ENCODE data around the gene RUNDC3A.
A peak's percentile ranks its signal among the peaks of the same experiment; 100 is the strongest.
"Not testable (repeated sequence)": the region's sequence is repeated elsewhere in the genome, so short reads cannot be mapped to it uniquely, and the experiment has no call there.

The RUNDC3A gene

DNA sequence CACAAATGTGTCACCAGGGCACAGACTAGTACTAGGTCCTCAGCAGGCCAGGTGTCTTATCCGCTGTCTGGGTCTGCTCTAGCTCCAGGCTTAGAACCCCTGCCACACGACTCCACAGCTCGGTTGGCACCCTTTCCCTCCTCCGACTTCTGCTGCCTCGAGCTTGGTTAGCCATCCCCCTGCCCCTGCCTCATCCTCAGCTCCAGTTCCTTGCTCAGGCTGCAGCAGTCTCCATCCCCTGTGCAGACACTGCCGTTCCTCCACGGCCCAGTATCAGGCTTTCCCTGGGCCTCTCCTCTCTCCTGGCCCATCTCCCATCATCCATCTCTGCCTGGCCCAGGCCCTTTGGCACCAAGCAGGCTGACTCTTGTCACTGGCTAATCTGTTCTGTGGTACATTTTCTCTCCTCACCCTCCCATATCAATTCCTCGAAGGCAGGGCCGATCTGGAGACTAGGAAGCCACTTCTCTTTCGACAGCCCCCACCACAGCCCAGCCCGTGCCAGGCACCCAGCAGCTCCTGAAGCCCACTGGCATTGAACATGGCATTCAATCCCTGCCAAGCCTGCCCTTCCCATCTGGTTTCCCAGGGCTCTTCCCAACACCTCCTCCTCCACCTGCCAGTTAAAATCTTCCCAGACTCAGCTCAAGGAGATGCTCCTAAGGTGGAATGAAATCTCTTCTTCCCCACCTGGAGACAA is 35.3 kb downstream of the RUNDC3A start:
- TF ChIP-seq, protein P1, sequence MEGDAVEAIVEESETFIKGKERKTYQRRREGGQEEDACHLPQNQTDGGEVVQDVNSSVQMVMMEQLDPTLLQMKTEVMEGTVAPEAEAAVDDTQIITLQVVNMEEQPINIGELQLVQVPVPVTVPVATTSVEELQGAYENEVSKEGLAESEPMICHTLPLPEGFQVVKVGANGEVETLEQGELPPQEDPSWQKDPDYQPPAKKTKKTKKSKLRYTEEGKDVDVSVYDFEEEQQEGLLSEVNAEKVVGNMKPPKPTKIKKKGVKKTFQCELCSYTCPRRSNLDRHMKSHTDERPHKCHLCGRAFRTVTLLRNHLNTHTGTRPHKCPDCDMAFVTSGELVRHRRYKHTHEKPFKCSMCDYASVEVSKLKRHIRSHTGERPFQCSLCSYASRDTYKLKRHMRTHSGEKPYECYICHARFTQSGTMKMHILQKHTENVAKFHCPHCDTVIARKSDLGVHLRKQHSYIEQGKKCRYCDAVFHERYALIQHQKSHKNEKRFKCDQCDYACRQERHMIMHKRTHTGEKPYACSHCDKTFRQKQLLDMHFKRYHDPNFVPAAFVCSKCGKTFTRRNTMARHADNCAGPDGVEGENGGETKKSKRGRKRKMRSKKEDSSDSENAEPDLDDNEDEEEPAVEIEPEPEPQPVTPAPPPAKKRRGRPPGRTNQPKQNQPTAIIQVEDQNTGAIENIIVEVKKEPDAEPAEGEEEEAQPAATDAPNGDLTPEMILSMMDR (IDR thresholded peaks at IDR 0.05; ENCODE audit: poor library complexity, severe bottlenecking), result no peak
- no peak overlapping the region for H3K27ac ChIP-seq (ENCODE audit: poor library complexity, severe bottlenecking)
- ATAC-seq (ENCODE audit: low read depth), result no peak

DNA sequence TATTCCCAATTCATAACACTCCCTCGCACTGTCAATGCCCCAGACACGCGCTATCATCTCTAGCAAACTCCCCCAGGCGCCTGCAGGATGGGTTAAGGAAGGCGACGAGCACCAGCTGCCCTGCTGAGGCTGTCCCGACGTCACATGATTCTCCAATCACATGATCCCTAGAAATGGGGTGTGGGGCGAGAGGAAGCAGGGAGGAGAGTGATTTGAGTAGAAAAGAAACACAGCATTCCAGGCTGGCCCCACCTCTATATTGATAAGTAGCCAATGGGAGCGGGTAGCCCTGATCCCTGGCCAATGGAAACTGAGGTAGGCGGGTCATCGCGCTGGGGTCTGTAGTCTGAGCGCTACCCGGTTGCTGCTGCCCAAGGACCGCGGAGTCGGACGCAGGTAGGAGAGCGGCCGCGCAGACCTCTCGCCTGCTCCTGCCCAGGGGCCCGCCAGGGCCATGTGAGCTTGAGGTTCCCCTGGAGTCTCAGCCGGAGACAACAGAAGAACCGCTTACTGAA is 36.6 kb downstream of the RUNDC3A start, which contains the start of gene GRN:
TSS of gene GRN (plus strand) at position 364 of the 515 bp plus-strand sequence. CDS start 3,863 bp downstream, outside the sequence.
- H3K9me3 ChIP-seq (ENCODE audit: severe bottlenecking), result no peaks in the 10 kb centered on the region
- DNase-seq (ENCODE audit: low spot score), result peak; percentile 96
- TF ChIP-seq, protein P1 (IDR thresholded peaks at IDR 0.05; ENCODE audit: poor library complexity, severe bottlenecking), result no peak
- H3K4me3 ChIP-seq (ENCODE audit: severe bottlenecking), result peak within 1 kb of the TSS; percentile 68
- no peaks in the 10 kb centered on the region for H3K27me3 ChIP-seq (ENCODE audit: insufficient read depth, poor library complexity, severe bottlenecking)
- peaks cover 19% of the 10 kb centered on the region for H3K4me1 ChIP-seq (ENCODE audit: insufficient read depth, poor library complexity, severe bottlenecking)
- H3K36me3 ChIP-seq (ENCODE audit: low read depth), result 0 out of 2 replicates have a peak, but pooled peaks cover 3% of the 10 kb centered on the region
- peak; percentile 96 for ATAC-seq (ENCODE audit: low read depth)
- peak within 1 kb of the TSS; percentile 61 for H3K27ac ChIP-seq (ENCODE audit: poor library complexity, severe bottlenecking)

More for the DNA sequence above, 35.3 kb downstream of the RUNDC3A start:
- Histone ChIP-seq H3K4me3 (ENCODE audit: severe bottlenecking) (no peak overlapping the region), H3K36me3 (ENCODE audit: low read depth) (no peaks in the 10 kb centered on the region), H3K9me3 (ENCODE audit: severe bottlenecking) (no peaks in the 10 kb centered on the region), H3K27me3 (ENCODE audit: insufficient read depth, poor library complexity, severe bottlenecking) (no peaks in the 10 kb centered on the region), H3K4me1 (ENCODE audit: insufficient read depth, poor library complexity, severe bottlenecking) (peaks cover 16% of the 10 kb centered on the region)
- no peak for DNase-seq (ENCODE audit: low spot score)

DNA sequence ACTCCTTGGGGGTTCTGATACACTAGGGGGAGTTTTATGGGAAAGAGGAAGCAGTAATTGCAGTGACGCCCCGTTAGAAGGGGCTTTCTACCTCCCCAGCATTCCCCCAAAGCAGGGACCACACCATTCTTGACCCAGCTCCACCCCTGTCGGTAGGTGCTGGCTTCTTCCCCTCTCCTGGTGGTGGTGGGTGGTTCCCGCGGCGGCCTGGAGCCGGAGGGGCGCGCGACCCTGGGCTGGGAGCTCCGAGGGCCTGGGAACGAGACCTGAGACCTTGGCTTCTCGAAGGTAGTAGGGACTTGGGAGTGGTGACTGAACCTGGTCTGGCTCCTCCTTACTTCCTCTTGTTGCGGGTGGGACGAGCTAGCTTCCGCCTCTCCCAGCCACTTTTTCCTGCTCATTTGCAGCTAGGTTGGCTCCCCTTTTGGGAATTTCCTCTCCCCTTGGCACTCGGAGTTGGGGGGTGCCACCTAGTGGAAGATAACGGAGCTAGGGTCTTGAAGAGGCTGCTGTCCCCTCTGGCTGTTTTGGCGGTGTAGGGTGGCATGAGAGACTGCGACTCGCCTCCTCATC is 37.1 kb downstream of the RUNDC3A start:
- Histone ChIP-seq H3K36me3 (ENCODE audit: low read depth) (0 out of 2 replicates have a peak, but pooled peaks cover 5% of the 10 kb centered on the region), H3K27me3 (ENCODE audit: insufficient read depth, poor library complexity, severe bottlenecking) (no peaks in the 10 kb centered on the region), H3K4me3 (ENCODE audit: severe bottlenecking) (peak overlapping the region; percentile 68), H3K4me1 (ENCODE audit: insufficient read depth, poor library complexity, severe bottlenecking) (peaks cover 19% of the 10 kb centered on the region), H3K27ac (ENCODE audit: poor library complexity, severe bottlenecking) (peak overlapping the region; percentile 61), H3K9me3 (ENCODE audit: severe bottlenecking) (no peaks in the 10 kb centered on the region)
- DNase-seq (ENCODE audit: low spot score) (no peak), ATAC-seq (ENCODE audit: low read depth) (peak; percentile 15)
- TF ChIP-seq, protein P1 (IDR thresholded peaks at IDR 0.05; ENCODE audit: poor library complexity, severe bottlenecking), result peak; percentile 71

DNA sequence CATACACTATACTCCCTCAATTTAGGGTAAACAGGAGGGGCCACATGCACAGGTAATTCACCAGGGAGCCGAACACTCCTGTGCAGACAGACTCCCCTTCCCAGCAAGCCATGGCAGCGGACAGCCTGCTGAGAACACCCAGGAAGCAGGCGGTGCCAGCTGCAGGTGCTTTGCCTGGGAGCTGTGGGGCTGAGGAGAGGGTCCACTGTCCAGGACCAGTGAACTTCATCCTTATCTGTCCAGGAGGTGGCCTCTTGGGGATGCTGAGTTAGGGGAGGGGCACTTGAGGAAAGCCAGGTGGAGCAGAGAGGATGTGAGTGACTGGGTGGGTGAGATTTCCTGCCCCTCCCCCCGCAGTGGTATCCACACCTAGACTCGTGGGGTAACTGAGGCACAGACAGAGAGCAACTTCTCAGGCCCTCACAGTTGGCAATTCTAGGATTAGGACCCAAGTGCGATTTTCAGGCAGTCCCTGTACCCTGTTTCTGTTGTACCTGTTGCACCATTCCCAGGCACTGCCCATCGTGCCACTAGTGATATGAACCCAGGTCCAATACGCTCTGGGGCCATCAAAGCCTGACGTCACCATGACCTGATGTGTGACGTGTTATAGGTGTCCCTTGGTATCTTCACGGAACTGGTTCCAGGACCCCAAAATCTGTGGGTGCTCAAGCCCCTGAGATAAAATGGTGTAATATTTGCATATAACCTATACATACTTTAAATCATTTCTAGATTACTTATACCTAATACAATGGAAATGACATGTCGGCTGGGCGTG is 37.9 kb downstream of the RUNDC3A start:
- ATAC-seq (ENCODE audit: low read depth) (no peak), DNase-seq (ENCODE audit: low spot score) (no peak)
- Histone ChIP-seq H3K36me3 (ENCODE audit: low read depth) (peaks cover 12% of the 10 kb centered on the region; the same call in 1 of the 2 replicates), H3K27ac (ENCODE audit: poor library complexity, severe bottlenecking) (peak overlapping the region; percentile 61), H3K9me3 (ENCODE audit: severe bottlenecking) (no peaks in the 10 kb centered on the region), H3K27me3 (ENCODE audit: insufficient read depth, poor library complexity, severe bottlenecking) (no peaks in the 10 kb centered on the region), H3K4me1 (ENCODE audit: insufficient read depth, poor library complexity, severe bottlenecking) (peaks cover 19% of the 10 kb centered on the region), H3K4me3 (ENCODE audit: severe bottlenecking) (peak overlapping the region; percentile 68)
- TF ChIP-seq, protein P1 (IDR thresholded peaks at IDR 0.05; ENCODE audit: poor library complexity, severe bottlenecking), result peak; percentile 49

DNA sequence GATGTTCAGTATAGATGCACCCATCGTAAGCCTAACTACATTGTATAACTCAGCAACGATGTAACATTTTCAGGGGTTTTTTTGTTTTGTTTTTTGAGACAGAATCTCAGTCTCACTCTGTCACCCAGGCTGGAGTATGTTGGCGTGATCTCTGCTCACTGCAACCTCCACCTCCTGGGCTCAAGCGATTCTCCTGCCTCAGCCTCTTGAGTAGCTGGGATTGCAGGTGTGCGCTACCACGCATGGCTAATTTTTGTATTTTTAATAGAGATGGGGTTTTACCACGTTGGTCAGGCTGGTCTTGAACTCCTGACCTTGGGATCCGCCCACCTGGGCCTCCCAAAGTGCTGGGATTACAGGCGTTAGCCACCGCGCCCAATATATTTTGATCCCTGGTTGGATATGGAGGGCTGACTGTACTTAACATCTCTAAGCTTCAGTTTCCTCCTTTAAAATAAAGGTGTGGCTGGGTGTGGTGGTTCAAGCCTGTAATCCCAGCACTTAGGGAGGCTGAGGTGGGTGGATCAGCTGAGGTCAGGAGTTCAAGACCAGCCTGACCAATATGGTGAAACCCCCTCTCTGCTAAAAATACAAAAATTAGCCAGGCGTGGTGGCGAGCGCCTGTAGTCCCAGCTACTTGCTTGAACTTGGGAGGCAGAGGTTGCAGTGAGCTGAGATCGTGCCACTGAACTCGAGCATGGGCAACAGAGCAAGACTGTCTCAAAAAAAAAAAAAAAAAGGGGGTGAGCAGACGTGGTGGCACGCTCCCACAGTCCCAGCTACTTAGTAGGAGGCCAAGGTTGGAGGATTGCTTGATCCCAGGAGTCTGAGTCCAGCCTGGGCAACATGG is 39.0 kb downstream of the RUNDC3A start:
- H3K4me1 ChIP-seq (ENCODE audit: insufficient read depth, poor library complexity, severe bottlenecking), result peaks cover 19% of the 10 kb centered on the region
- H3K27ac ChIP-seq (ENCODE audit: poor library complexity, severe bottlenecking), result peak overlapping the region; percentile 52
- not testable (repeated sequence) for H3K27me3 ChIP-seq (ENCODE audit: insufficient read depth, poor library complexity, severe bottlenecking); DNase-seq (ENCODE audit: low spot score); H3K4me3 ChIP-seq (ENCODE audit: severe bottlenecking); H3K9me3 ChIP-seq (ENCODE audit: severe bottlenecking); ATAC-seq (ENCODE audit: low read depth)
- H3K36me3 ChIP-seq (ENCODE audit: low read depth), result peaks cover 20% of the 10 kb centered on the region; the same call in 1 of the 2 replicates

All from RWPE2 (cell line).